Kidney (tissue), 14 donors: ENCODE measurements around the gene CLEC16A. TPM values are rescaled to one million over a fixed set of nuclear protein-coding genes. Genes with fewer than 3 reads are reported as not detected.

Experiments used
- DNase-seq, 5 donors: peaks; one replicate each; pipeline ENCODE4 v3.0.0-alpha.2; 2013 to 2020
- FAIRE-seq: peaks from 2 replicates; lab custom pipeline; 2012; peaks lifted over from hg19 to GRCh38; lab: Jason Lieb, UNC
- H3K27ac ChIP-seq, 2 donors: one replicate each; pipeline ENCODE4 v1.7.0; 2013; ENCODE audit warnings: low read depth in 2 of 2, low read length in 2 of 2, inconsistent platforms in 1 of 2
- H3K27me3 ChIP-seq: one replicate; pipeline ENCODE4 v1.7.1; 2013; ENCODE audit warnings: low read length, inconsistent platforms; ENCODE audit not compliant: control insufficient read depth, insufficient read depth
- H3K36me3 ChIP-seq, 3 donors: one replicate each; pipeline versions ENCODE4 v1.7.0 to v1.7.1; 2013; ENCODE audit warnings: low read length in 3 of 3, control low read depth in 1 of 3, inconsistent platforms in 1 of 3; ENCODE audit not compliant: insufficient read depth in 3 of 3, control insufficient read depth in 2 of 3
- H3K4me1 ChIP-seq, 3 donors: one replicate each; pipeline versions ENCODE4 v1.7.0 to v1.7.1; 2013; ENCODE audit warnings: low read length in 3 of 3, inconsistent platforms in 1 of 3, low read depth in 1 of 3; ENCODE audit not compliant: control insufficient read depth in 2 of 3, insufficient read depth in 2 of 3
- H3K4me3 ChIP-seq, 3 donors: one replicate each; pipeline versions ENCODE4 v1.7.0 to v1.8.1; 2013; ENCODE audit warnings: low read length in 3 of 3, control low read depth in 1 of 3, inconsistent platforms in 1 of 3
- H3K9ac ChIP-seq, 3 donors: one replicate each; pipeline versions ENCODE4 v1.7.0 to v1.7.1; 2013; ENCODE audit warnings: low read length in 3 of 3, control low read depth in 1 of 3, inconsistent platforms in 1 of 3
- H3K9me3 ChIP-seq, 3 donors: one replicate each; pipeline versions ENCODE4 v1.7.0 to v1.7.1; 2013; ENCODE audit warnings: low read length in 3 of 3, control low read depth in 1 of 3, inconsistent platforms in 1 of 3; ENCODE audit not compliant: control insufficient read depth in 2 of 3, insufficient read depth in 1 of 3
- intact Hi-C: fragments of 100-400 bp; cut with DNase I; formaldehyde crosslinking; loops from one replicate; pipeline ENCODE4 v1.11.1; 2022
- polyA plus RNA-seq: library from polyadenylated mRNA; stranded (reverse); fragments of 350-450 nt; fragmentation: Illumina TruSeq; extraction: RNeasy Lipid Tissue Mini Kit (QIAGEN cat#74804); gene quantifications from one replicate; pipeline ENCODE4 v1.2.3, GENCODE V29; 2014; ENCODE audit warnings: low read depth, low replicate concordance; ENCODE audit not compliant: insufficient read depth
- total RNA-seq: library from RNA; stranded (reverse); fragmentation: NEBNext Ultra II Directional; extraction: Animal tissue kit (Norgen Biotek cat#: 25700); gene quantifications from one replicate; pipeline ENCODE4 v1.2.1, GENCODE V29; 2021
- TF ChIP-seq, protein P1 (sequence below): IDR thresholded peaks from 3 replicates; pipeline ENCODE4 v1.5.1; 2012; ENCODE audit warnings: mild to moderate bottlenecking, moderate library complexity, borderline replicate concordance; ENCODE audit not compliant: insufficient read depth; ENCODE audit errors: extremely low read depth
- donor health status: control.
- donor health status: control.
- donor health status: control.
- donor health status: control.
- donor health status: control.
- donor health status: DM: yes; HTN: yes; CAD: no.
- donor health status: Normal renal cell carcinoma (clear cell type).

CLEC16A gene
- total and polyA plus RNA-seq, 2 donors from 2014 or later: 10.8 to 51.9 TPM

- Histone ChIP-seq H3K9ac (no peak overlapping the region), H3K9me3 (no peaks in the 10 kb centered on the region), H3K27me3 (no peaks in the 10 kb centered on the region), H3K4me3 (no peak overlapping the region), H3K27ac (no peak overlapping the region), H3K36me3 (no peaks in the 10 kb centered on the region), H3K4me1 (peaks cover 0 to 10% (median 0%) of the 10 kb centered on the region in 3 donors)
- intact Hi-C loops: no loop called here
- no peak for DNase-seq
- TF ChIP-seq, protein P1, sequence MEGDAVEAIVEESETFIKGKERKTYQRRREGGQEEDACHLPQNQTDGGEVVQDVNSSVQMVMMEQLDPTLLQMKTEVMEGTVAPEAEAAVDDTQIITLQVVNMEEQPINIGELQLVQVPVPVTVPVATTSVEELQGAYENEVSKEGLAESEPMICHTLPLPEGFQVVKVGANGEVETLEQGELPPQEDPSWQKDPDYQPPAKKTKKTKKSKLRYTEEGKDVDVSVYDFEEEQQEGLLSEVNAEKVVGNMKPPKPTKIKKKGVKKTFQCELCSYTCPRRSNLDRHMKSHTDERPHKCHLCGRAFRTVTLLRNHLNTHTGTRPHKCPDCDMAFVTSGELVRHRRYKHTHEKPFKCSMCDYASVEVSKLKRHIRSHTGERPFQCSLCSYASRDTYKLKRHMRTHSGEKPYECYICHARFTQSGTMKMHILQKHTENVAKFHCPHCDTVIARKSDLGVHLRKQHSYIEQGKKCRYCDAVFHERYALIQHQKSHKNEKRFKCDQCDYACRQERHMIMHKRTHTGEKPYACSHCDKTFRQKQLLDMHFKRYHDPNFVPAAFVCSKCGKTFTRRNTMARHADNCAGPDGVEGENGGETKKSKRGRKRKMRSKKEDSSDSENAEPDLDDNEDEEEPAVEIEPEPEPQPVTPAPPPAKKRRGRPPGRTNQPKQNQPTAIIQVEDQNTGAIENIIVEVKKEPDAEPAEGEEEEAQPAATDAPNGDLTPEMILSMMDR: no peak
- no peak for FAIRE-seq
These were observed 195.1 kb downstream of the CLEC16A start for GRCh38 chr16:11139326-11140097.

- FAIRE-seq: no peak
- Histone ChIP-seq H3K27me3 (no peaks in the 10 kb centered on the region), H3K9ac (no peak overlapping the region), H3K9me3 (no peaks in the 10 kb centered on the region), H3K36me3 (no peaks in the 10 kb centered on the region), H3K27ac (no peak overlapping the region), H3K4me1 (peaks cover 0 to 10% (median 0%) of the 10 kb centered on the region in 3 donors), H3K4me3 (no peak overlapping the region)
- intact Hi-C loops: no loop called here
- TF ChIP-seq, protein P1: no peak
- no peak for DNase-seq
These were observed 195.7 kb downstream of the CLEC16A start for GRCh38 chr16:11140098-11140375.

DNA sequence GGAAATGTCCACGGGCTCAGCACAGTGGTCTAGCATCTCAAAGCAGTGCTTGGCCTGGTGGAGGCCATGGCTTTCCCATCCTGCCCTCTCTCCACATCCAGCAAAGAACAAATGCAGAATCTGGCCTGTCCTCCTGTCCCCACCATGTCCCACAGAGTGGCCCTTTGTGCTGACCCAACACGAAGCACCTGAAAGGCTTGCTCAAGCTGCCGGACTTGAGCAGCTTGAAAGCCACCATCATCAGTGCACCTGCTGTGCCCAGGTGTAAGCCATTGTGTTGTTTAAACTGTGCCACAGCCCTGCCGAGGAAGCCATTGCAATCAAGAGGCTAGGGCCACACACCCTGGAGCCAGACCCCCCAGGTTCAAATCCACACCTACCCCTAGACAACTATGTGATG lies 196.1 kb downstream of the CLEC16A start:
- Histone ChIP-seq H3K27ac (no peak overlapping the region), H3K9ac (no peak overlapping the region), H3K4me1 (peaks cover 0 to 10% (median 0%) of the 10 kb centered on the region in 3 donors), H3K36me3 (no peaks in the 10 kb centered on the region), H3K9me3 (no peaks in the 10 kb centered on the region), H3K4me3 (no peak overlapping the region), H3K27me3 (no peaks in the 10 kb centered on the region)
- TF ChIP-seq, protein P1: no peak
- no peak for DNase-seq
- intact Hi-C loops: no loop called here
- FAIRE-seq: no peak
